Sigmoid colon (tissue), 4 donors: ENCODE data around the gene NRXN2.

Source experiments
- CTCF ChIP-seq, 4 experiments: fragments of 450-650 bp in 3 of 4; fragments of 200-600 bp in 1 of 4; IDR thresholded peaks; one replicate each; pipeline ENCODE4 v1.5.1; 2016 to 2019; ENCODE audit warnings: antibody characterized with exemption in 4 of 4, mild to moderate bottlenecking in 3 of 4, moderate library complexity in 2 of 4
- POLR2A ChIP-seq, 2 donors: fragments of 450-650 bp; IDR thresholded peaks; one replicate each; pipeline ENCODE4 v1.6.1; 2016; ENCODE audit warnings: antibody characterized with exemption in 2 of 2, mild to moderate bottlenecking in 2 of 2, moderate library complexity in 2 of 2
- POLR2AphosphoS5 ChIP-seq, 4 donors: sonication (generic); formaldehyde crosslinking; IDR thresholded peaks; one replicate each; pipeline ENCODE4 v1.6.1; 2017; ENCODE audit warnings: antibody characterized with exemption in 4 of 4

DNA sequence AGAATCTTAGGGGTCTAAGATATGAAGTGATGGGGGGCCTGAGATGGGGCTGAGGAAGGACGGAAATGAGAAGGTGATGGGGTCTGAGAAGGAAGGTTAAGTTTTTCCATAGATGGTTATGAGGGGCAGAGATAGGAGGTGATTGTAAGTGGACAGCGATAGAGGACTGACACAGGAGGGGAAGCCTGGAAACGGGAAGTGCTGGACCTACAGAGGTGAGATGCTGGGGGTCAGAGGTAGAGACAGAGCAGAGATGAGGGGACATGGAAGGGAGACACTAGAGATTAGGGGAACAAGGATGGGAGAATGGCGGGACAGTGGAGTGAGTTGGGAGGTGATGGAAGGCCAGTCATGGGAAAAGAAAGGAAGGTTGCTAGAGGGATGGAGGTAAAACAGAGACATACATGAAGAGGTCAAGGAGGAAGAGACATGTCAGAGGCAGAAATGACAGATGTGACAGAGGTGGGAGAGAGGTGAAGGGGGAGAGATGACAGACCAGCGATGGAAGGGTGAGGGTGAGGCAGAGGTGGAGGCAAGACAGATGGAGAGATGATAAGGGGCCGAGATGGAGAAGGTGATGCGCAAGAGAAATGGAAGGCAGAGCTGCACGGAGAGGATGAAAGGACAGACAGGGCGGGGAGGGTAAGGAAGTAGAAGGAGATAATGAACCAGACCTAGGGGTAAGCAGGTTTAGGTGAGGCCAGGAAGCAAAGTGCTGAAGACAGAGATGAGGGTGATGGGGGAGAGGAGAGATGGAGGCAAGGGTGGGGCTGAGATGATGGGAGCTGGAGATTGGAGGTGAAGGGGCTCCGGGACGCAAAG is 81.2 kb downstream of the NRXN2 start:
- no peak for TF ChIP-seq CTCF (IDR thresholded peaks at IDR 0.05)
- TF ChIP-seq POLR2AphosphoS5 (IDR thresholded peaks at IDR 0.05), result no peak
- TF ChIP-seq POLR2A (IDR thresholded peaks at IDR 0.05), result no peak
